ENCODE measurements around the gene LSM12.
A peak's percentile ranks its signal among the peaks of the same experiment; 100 is the strongest.
"Not testable (repeated sequence)": the region's sequence is repeated elsewhere in the genome, so short reads cannot be mapped to it uniquely, and the experiment has no call there.

The LSM12 gene

DNA sequence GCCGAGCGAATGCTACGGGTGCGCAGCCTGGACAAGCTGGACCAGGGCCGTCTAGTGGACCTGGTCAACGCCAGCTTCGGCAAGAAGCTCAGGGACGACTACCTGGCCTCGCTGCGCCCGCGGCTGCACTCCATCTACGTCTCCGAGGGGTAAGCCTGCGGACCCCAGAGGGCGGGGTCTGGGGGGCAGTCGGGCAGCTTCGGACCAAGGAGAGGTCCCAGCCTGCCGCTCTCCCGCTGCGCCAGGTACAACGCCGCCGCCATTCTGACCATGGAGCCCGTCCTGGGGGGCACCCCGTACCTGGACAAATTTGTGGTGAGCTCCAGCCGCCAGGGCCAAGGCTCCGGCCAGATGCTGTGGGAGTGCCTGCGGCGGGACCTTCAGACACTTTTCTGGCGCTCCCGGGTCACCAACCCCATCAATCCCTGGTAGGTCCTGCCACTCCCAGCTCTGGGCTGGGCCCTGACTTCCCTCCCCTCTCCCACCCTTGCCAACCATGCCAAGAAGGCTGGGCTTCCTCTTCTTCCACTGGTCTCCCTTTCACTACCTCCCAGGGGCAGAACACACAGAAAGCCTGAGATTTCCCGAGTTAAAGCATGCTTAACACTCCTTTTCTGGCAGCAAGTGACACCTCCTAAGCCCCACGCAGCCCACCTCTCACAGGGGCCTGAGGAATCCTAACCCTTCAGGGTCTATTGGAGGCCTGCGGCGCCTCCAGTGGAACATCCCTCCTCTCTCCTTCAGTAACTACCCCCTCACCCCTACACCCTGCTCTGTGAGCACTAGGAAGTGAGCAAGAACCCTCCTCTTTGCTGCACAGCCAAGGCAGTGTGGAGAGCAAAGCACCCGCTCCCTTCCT is 58.9 kb downstream of the LSM12 start:
- peak; percentile 45 for DNase-seq (ENCODE audit: low spot score)

GRCh38 chr17:44006598-44007345 is 59.7 kb downstream of the LSM12 start:
- peak; percentile 95 for DNase-seq (ENCODE audit: low spot score)

DNA sequence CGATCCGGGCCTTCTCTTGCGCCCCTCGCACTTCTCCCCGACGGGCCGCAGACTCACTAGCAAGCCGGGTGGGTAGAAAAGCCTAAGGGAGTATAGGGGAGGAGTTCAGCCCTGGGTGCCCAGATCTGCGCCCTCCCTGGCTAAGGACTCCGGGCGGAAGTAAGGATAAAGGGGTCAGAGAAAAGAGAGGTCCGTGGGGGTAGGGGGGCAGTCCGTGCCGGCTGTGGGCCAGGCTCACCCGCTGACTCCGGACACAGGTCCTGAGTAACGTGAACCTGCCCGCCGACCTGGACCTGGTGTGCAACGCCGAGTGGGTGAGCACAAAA is 60.2 kb downstream of the LSM12 start:
- no peak for DNase-seq (ENCODE audit: low spot score)

- peak; percentile 78 for DNase-seq (ENCODE audit: low spot score)
These were observed 60.8 kb downstream of the LSM12 start for GRCh38 chr17:44005527-44006271.

DNA sequence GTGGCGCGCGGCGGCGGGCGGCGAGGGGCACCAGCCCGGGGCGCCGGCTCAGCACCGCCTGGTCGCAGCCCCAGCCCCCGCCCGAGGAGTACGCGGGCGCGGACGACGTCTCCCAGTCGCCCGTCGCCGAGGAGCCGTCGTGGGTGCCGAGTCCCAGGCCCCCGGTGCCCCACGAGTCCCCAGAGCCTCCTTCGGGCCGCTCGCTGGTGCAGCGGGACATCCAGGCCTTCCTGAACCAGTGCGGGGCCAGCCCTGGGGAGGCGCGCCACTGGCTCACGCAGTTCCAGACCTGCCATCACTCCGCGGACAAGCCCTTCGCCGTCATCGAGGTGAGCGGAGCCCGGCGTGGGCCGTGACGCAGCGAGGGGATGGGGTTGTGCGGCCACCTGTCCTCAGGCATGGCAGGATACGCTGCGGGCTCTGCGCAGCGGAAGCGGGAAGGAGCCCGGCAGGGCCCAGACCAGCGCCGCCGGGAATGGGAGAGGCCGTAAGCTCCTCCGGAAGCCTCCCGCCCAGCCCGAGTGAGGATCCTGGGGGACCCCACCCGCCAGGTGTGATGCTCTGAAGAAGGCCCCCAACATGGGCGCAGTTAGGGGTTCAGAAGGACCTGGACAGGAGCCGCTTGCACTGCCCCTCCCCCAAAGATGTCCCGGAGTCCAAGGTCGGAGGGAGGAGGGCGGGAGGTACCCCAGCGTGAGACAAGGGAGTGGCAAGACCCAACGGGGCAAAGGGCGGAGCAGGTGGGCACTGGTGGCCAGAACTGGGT is 61.5 kb downstream of the LSM12 start:
- no peak for DNase-seq (ENCODE audit: low spot score)

GRCh38 chr17:44004077-44004760 is 62.3 kb downstream of the LSM12 start, which contains the start of gene NAGS:
NAGS (plus strand) TSS chr17:44004622; CDS start chr17:44004664, 42 bp downstream.
- no peak for DNase-seq (ENCODE audit: low spot score)

DNA sequence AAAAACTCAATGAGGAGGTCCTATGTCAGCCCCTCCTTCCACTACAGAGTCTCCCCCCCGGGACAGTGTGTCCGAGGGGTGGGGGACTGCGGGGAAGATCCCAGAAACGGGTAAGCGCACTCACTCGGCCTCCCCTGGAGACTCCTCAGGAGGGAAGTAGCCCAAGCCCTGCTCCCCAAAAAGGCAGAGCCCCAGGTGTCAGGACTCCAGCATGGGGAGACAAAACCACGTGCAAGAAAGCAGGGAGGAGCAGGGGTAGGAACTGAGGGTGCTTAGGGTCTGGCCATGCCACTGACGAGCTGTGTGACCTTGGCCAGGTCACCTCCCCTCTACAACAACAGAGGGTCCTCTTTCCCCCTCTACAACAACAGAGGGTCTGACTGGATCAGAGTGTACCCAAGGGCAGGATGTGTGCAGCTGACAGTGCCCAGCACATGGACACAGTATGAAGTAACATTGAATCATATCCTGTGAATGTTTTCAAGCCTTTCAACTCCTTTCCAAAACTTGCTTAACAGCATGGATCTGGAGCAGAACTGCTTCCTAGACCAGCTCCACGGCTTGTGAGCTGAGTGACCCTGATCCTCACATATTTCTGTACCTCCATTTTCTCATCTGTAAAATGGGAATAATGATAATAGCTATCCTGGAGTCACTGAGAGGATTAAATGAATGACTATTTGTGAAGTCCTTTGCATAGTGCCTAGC is 64.2 kb downstream of the LSM12 start:
- DNase-seq (ENCODE audit: low spot score), result no peak

- DNase-seq (ENCODE audit: low spot score), result no peak
These were observed 65.0 kb downstream of the LSM12 start for GRCh38 chr17:44001461-44001920.

DNA sequence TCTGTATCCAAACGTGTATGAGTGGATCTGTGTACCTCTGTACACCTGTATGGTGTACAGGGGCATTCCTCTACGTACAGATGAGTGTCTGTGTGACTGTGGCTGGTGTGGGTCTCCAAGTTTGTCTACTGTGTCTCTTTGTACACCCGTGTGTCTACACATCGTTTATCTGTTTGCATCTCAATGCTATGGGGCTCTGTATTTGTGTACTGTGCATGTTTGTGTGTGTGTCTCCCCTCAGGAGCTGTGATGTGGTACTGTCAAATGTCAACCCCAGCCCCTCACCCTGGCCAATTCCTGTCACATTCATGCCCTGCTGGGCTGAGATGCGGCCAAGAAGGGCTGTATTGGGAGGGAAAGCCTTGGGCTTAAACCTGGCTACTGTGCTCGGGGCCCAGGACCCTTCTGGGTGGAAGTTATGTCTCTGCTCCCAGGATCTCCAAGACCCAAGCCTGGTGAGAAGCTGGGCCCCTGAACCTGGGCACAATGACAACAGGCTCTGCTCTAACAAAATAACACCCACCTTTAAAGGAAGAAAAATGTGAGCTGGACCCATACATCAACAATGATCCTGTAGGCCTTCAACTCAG is 65.5 kb downstream of the LSM12 start:
- no peak for DNase-seq (ENCODE audit: low spot score)

GRCh38 chr17:44000141-44000860 is 66.2 kb downstream of the LSM12 start:
- no peak for DNase-seq (ENCODE audit: low spot score)

GRCh38 chr17:43999024-43999423 is 67.4 kb downstream of the LSM12 start:
- no peak for DNase-seq (ENCODE audit: low spot score)

DNA sequence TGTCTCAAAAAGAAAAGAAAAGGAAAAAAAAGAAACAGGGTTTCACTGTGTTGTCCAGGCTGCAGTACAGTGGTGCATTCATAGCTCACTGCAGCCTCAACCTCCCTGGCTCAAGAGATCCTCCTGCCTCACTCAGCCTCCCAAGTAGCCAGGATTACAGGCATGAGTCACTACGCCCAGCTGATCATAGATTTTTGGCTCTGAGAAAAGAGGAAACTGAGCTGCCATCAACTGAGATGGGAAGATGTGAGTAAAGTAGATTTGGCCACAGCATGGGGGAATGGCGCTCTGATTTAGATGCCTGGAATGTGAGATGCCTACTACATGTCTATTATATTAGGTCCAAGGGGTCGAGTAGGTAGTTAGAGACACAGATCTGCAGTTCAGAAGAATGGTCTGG is 67.9 kb downstream of the LSM12 start:
- no peak for DNase-seq (ENCODE audit: low spot score)

DNA sequence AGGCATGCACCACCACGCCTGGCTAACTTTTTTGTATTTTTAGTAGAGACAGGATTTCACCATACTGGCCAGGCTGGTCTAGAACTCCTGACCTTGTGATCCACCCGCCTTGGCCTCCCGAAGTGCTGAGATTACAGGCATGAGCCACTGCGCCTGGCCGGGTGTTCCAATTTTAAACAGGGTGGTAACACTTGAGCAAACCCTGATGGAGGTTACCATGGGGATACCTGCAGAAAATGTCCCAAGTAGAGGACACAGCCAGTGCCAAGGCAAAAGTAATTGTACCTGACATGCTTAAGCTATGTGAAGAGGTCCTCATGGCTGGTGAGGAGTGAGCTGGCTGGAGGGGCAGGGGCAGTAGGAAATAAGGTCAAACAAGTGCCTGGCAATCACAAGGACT is 69.3 kb downstream of the LSM12 start:
- DNase-seq (ENCODE audit: low spot score), result not testable (repeated sequence)

GRCh38 chr17:43995150-43995471 is 71.4 kb downstream of the LSM12 start:
- DNase-seq (ENCODE audit: low spot score), result no peak

DNA sequence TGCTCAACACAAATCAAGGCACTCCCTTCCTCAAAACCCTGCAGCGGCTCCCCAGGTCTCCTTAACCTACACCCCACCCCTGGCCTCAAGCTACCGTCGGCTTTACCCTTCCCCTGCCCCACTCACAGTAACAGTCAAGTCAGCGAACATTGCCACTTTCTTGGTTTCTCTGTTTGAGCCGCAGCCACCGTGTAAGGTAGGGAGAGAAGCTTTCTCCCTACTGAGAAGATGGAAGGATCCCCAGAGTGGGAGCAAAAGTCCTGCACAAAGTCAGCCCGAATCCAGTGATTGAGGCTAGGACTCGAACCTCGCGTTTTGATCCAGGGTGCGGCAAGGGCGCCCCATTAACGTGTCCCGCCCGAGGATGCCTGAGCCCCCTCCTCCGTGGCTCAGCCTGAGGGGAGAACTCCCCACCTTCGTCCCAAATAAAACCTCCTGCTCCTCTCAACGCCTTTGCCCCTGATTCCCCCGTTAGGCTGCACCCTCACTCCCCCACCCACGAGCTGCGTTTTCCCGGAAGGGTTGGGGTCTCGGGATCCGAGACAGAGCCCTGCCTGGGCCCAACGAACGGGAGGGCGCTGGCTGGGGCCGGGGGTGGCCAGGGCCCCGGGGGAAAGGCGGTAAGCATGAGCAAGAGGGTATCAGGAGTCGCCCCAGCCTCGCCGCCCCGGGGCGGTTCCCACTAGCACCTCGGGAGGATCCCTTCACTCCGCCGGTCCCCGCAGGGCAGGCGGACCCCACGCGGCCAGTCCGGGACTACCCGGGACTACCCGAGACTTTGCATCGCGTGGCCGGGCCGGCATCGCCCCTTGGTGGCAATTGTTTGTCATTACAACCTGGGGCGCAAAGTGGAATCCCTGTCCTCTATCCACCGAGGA is 72.0 kb downstream of the LSM12 start:
- peak; percentile 86 for DNase-seq (ENCODE audit: low spot score)

DNA sequence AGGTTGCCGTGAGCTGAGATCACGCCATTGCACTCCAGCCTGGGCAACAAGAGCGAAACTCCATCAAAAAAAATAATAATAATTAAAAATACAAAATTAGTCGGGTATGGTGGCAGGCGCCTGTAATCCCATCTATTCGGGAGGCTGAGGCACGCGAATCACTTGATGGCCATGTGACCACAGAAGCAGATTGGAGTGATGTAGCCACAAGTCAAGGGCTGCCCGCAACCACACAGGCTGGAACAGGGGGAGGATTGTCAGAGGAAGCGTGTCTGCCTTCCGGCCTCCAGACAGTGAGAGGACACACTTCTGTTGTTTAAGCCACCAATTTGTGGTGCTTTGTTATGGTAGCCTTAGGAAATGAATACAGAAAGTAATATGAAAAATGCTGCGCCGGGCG is 73.8 kb downstream of the LSM12 start:
- no peak for DNase-seq (ENCODE audit: low spot score)

DNA sequence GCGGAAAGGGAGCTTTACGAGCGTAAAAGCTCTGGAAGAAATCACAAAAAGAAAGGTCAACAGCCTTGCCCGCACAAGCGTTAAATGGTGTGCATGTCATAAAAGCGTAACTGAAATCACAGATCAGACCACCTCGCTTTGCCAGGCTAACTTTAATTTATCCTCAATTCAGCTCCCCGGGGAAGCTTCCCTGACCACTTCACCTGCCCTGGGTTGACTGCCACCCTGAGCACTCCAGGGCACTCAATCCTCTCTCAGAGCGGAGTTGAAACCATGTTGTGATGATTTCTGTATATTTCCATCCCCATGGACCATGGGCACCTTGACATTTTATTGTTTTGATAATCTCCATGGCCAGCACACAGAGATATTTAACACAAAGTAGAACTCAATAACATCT is 78.2 kb downstream of the LSM12 start:
- DNase-seq (ENCODE audit: low spot score), result no peak

DNA sequence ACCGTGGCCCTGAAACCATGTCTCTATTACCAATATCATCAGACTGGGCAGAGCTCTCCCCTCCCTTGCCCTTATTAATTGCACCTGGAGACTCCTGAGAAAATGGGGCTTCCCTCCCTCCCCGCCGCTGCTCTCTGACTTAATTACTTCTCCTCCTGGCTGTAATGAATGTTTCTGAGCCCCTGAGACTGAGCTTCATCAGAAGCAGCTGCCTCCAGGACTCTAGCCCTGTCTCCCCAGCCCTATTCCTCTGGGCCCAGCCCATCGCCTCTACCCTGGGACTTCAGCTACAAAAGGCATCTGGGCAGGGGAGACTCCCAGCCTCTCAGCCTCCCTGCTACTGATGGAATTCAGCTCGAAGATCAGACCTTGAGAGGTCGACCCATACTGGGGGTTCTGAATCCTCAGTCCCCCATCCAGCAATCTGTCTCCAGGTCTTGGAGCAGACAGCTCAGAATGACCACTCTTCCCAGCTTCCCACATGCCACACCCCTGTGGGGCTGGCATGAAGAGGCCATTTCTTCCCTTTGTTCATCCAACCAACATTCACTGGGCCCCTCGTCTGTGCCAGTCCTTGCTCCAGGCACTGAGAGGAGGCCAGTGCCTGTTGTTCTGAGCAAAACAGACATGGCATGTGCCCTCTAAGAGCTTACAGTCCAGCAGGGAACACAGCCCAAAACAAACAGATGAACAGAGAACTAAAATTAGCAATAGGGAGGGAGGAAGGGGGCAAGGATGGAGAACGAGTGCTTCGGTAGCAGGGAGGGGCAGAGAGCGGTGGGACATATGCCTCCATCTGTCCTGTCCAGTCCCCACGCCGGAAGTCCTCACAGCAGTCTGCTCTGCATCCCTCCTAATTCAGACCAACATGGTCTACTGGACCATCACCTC is 79.1 kb downstream of the LSM12 start:
- DNase-seq (ENCODE audit: low spot score), result no peak
